A549 (cell line): ENCODE results near the gene ETS2. TPM values are rescaled to one million over a fixed set of nuclear protein-coding genes. Genes with fewer than 3 reads are reported as not detected.
A peak's percentile ranks its signal among the peaks of the same experiment; 100 is the strongest.

Experiments
- ATAC-seq, 2 experiments: fragments of 200-7000 bp in 1 of 2; fragments of >200 bp in 1 of 2; cut with Nextera tagmentation in 1 of 2; cut with Tn5 transposase in 1 of 2; 3 replicates each; pipeline versions ENCODE4 v1.8.0 to v1.9.1; 2018 to 2020; ENCODE audit warnings: mild to moderate bottlenecking in 1 of 2, moderate library complexity in 1 of 2
- CTCF ChIA-PET: fragments of 300-600 bp; sonication (Branson Sonifier 250); formaldehyde crosslinking; extraction: SDS; loops from one replicate; lab custom pipeline; 2021; ENCODE audit warnings: antibody characterized with exemption, inconsistent platforms; lab: Yijun Ruan, JAX
- POLR2A ChIA-PET: fragments of 350-600 bp; formaldehyde crosslinking; extraction: SDS; loops from one replicate; lab custom pipeline; 2021; ENCODE audit warnings: antibody characterized with exemption, inconsistent platforms; lab: Yijun Ruan, JAX
- DNase-seq, 2 experiments: peaks; one replicate each; pipeline versions ENCODE4 v3.0.0 to v3.0.0-alpha.2; 2011 to 2016; ENCODE audit warnings: low read depth in 1 of 2, low spot score in 1 of 2
- FAIRE-seq: peaks from 2 replicates; lab custom pipeline; 2011; peaks lifted over from hg19 to GRCh38; lab: Jason Lieb, UNC
- H3K27ac ChIP-seq, 2 experiments: fragments of >200 bp; sonication (Bioruptor Twin); formaldehyde crosslinking; 3 replicates each; pipeline ENCODE4 v1.5.1; 2016 to 2017
- H3K4me1 ChIP-seq: fragments of >200 bp; sonication (Bioruptor Twin); formaldehyde crosslinking; 3 replicates; pipeline ENCODE4 v1.6.1; 2016
- H3K4me2 ChIP-seq: fragments of >200 bp; sonication (Bioruptor Twin); formaldehyde crosslinking; 3 replicates; pipeline ENCODE4 v1.6.1; 2016
- H3K4me3 ChIP-seq: fragments of >200 bp; sonication (Bioruptor Twin); formaldehyde crosslinking; 3 replicates; pipeline ENCODE4 v1.5.1; 2016
- H3K9me3 ChIP-seq: fragments of >200 bp; sonication (Bioruptor Twin); formaldehyde crosslinking; 3 replicates; pipeline ENCODE4 v1.6.1; 2016
- ATOH8 ChIP-seq: fragments of 250-450 bp; sonication (Bioruptor Pico); IDR thresholded peaks from 2 replicates; pipeline ENCODE4 v1.5.0; 2020; ENCODE audit warnings: low read depth, mild to moderate bottlenecking, moderate library complexity
- CEBPB ChIP-seq, 2 experiments: fragments of >200 bp in 1 of 2; sonication (Bioruptor Twin) in 1 of 2; formaldehyde crosslinking in 1 of 2; IDR thresholded peaks; 2 replicates each; pipeline ENCODE4 v1.6.1; 2012 to 2016
- CHD2 ChIP-seq: fragments of 150-350 bp; IDR thresholded peaks from 2 replicates; pipeline ENCODE4 v1.6.1; 2014; ENCODE audit warnings: low read length; ENCODE audit not compliant: partially characterized antibody
- CHD4 ChIP-seq: fragments of 200-600 bp; sonication (generic); IDR thresholded peaks from 2 replicates; pipeline ENCODE4 v1.6.1; 2016; ENCODE audit warnings: antibody characterized with exemption, mild to moderate bottlenecking, borderline replicate concordance
- EHF ChIP-seq: fragments of 250-450 bp; sonication (Bioruptor Pico); IDR thresholded peaks from 2 replicates; pipeline ENCODE4 v1.5.0; 2020; ENCODE audit warnings: mild to moderate bottlenecking
- EHMT2 ChIP-seq: fragments of 200-600 bp; sonication (generic); IDR thresholded peaks from 2 replicates; pipeline ENCODE4 v1.6.1; 2016; ENCODE audit warnings: antibody characterized with exemption, low read depth, mild to moderate bottlenecking, moderate library complexity
- FOSL2 ChIP-seq, 2 experiments: fragments of 450-650 bp in 1 of 2; fragments of >200 bp in 1 of 2; sonication (Bioruptor Twin) in 1 of 2; formaldehyde crosslinking; IDR thresholded peaks; 2 replicates each; pipeline versions ENCODE4 v1.5.0 to v1.6.1; 2016 to 2020; ENCODE audit warnings: mild to moderate bottlenecking in 1 of 2, moderate library complexity in 1 of 2
- GATA3 ChIP-seq: IDR thresholded peaks from 2 replicates; pipeline ENCODE4 v1.6.1; 2012; ENCODE audit warnings: borderline replicate concordance
- HES2 ChIP-seq: fragments of >200 bp; sonication (Bioruptor Twin); formaldehyde crosslinking; IDR thresholded peaks from 2 replicates; pipeline ENCODE4 v1.6.1; 2016
- HEYL ChIP-seq: fragments of 250-450 bp; sonication (Bioruptor Pico); IDR thresholded peaks from 2 replicates; pipeline ENCODE4 v1.8.0; 2021; ENCODE audit warnings: mild to moderate bottlenecking, moderate library complexity
- JUNB ChIP-seq: fragments of >200 bp; sonication (Bioruptor Twin); formaldehyde crosslinking; IDR thresholded peaks from 2 replicates; pipeline ENCODE4 v1.6.1; 2016
- MAFK ChIP-seq: fragments of 450-650 bp; IDR thresholded peaks from 2 replicates; pipeline ENCODE4 v1.6.1; 2014; ENCODE audit not compliant: partially characterized antibody
- MAZ ChIP-seq: fragments of 150-350 bp; IDR thresholded peaks from 2 replicates; pipeline ENCODE4 v1.6.1; 2014; ENCODE audit warnings: antibody characterized with exemption, low read depth, low read length, borderline replicate concordance
- PHF8 ChIP-seq: fragments of 200-600 bp; sonication (generic); IDR thresholded peaks from 2 replicates; pipeline ENCODE4 v1.6.1; 2016; ENCODE audit warnings: low read depth, mild to moderate bottlenecking, antibody characterized with exemption, moderate library complexity, borderline replicate concordance
- POLR2AphosphoS2 ChIP-seq: conservative IDR thresholded peaks from 2 replicates; pipeline ENCODE4 v1.6.1; 2012; ENCODE audit warnings: low read length, improper control_type of control experiment, inconsistent platforms
- RAD21 ChIP-seq, 2 experiments: fragments of >200 bp in 1 of 2; sonication (Bioruptor Twin) in 1 of 2; formaldehyde crosslinking in 1 of 2; IDR thresholded peaks in 1 of 2; conservative IDR thresholded peaks in 1 of 2; 2 replicates in 1 of 2; 3 replicates in 1 of 2; pipeline ENCODE4 v1.6.1; 2012 to 2018; ENCODE audit warnings: inconsistent platforms in 1 of 2
- RARB ChIP-seq: fragments of 250-450 bp; sonication (Bioruptor Pico); IDR thresholded peaks from 2 replicates; pipeline ENCODE4 v1.8.0; 2021; ENCODE audit warnings: mild to moderate bottlenecking, moderate library complexity
- SREBF2 ChIP-seq: fragments of 450-650 bp; IDR thresholded peaks from 2 replicates; pipeline ENCODE4 v1.6.1; 2014; ENCODE audit warnings: mild to moderate bottlenecking, moderate library complexity
- TFCP2L1 ChIP-seq: fragments of 250-450 bp; sonication (Bioruptor Pico); IDR thresholded peaks from 2 replicates; pipeline ENCODE4 v1.5.0; 2021; ENCODE audit warnings: mild to moderate bottlenecking
- TP53 ChIP-seq: fragments of 250-450 bp; sonication (Bioruptor Pico); IDR thresholded peaks from 2 replicates; pipeline ENCODE4 v1.5.0; 2021; ENCODE audit warnings: mild to moderate bottlenecking, moderate library complexity
- whole genome bisulfite sequencing: methylation state at CpG from one replicate; pipeline ENCODE4 v1.1.6; 2017; ENCODE audit errors: missing lambda C conversion rate; 5-methylcytosine and 5-hydroxymethylcytosine counted together
- polyA plus RNA-seq, 4 experiments: library from polyadenylated mRNA; depleted of rRNA in 3 of 4; stranded (reverse); fragments of >200 nt; fragmentation: RNase III in 1 of 4; extraction: RNeasy Plus Mini Kit Qiagen cat#74134 plus additional on column Dnase treatment in 1 of 4; gene quantifications; 2 replicates in 3 of 4; 3 replicates in 1 of 4; pipeline ENCODE4 v1.2.3, GENCODE V29; 2011 to 2017
- TF ChIP-seq, protein P1 (sequence below): fragments of 250-450 bp; sonication (Bioruptor Pico); IDR thresholded peaks from 2 replicates; pipeline ENCODE4 v1.5.0; 2021; ENCODE audit warnings: mild to moderate bottlenecking, moderate library complexity, borderline replicate concordance

ETS2 gene
- polyA plus RNA-seq, 2 of the 4 experiments (the other 2 are of a cell fraction) = 41.6 to 45.5 TPM

DNA sequence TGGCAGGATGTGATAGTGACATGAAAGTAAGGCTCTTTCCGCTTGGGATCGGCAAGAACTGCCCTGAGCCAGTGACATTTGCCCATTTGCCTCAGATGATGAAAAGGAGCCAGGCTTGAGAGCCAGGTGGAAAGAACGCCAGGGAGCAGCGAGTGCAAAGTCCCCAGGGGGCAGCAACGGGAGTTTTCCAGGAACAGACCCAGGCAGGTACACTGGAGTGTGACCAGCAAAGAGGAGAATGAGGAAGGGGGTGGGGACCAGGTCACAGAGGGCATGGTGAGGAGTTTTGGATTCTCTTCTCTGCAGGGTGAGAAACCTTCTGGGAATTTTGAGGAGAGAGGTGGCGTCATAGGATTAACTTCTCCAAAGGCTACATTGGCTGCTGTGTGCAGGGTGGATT, 10.8 kb upstream of the ETS2 start:
- no peak for TF ChIP-seq HES2
- no peak for TF ChIP-seq HEYL (CRISPR knock-in tag)
- TF ChIP-seq MAZ = no peak
- no peak for ATAC-seq
- POLR2A ChIA-PET = no interaction called here
- no peak for DNase-seq
- peak overlapping the region; percentile 98 to 99 for H3K27ac ChIP-seq
- CTCF ChIA-PET = interaction anchor here (0.9 kb wide), 1 partner anchor 121 kb away, joined by 5 read pairs; no protein-coding TSS in a partner anchor
- H3K4me1 ChIP-seq = peaks cover 51% of the 10 kb centered on the region
- no peak overlapping the region for H3K4me3 ChIP-seq
- 67% methylated on average over 6 of the region's 6 CpGs for WGBS
- FAIRE-seq = no peak
- H3K9me3 ChIP-seq = 0 out of 3 replicates have a peak, but pooled peaks cover 14% of the 10 kb centered on the region
- no peak overlapping the region for H3K4me2 ChIP-seq

- Histone ChIP-seq H3K4me3 (no peak overlapping the region), H3K9me3 (0 out of 3 replicates have a peak, but pooled peaks cover 14% of the 10 kb centered on the region), H3K27ac (peak overlapping the region; percentile 98 to 99), H3K4me2 (no peak overlapping the region), H3K4me1 (peaks cover 55% of the 10 kb centered on the region)
- TF ChIP-seq HEYL (CRISPR knock-in tag) (no peak), MAFK (no peak), TP53 (no peak), TFCP2L1 (CRISPR knock-in tag) (no peak), CHD2 (no peak)
- DNase-seq (no peak), FAIRE-seq (no peak), ATAC-seq (no peak)
- CTCF ChIA-PET = interaction anchor here (0.9 kb wide), 2 partner anchors 121 to 307 kb away, joined by 3 to 5 read pairs; no protein-coding TSS in a partner anchor
- WGBS = 91% methylated on average over 7 of the region's 8 CpGs
- POLR2A ChIA-PET = no interaction called here
Measured at GRCh38 chr21:38795475-38795874, 10.3 kb upstream of the ETS2 start.

DNA sequence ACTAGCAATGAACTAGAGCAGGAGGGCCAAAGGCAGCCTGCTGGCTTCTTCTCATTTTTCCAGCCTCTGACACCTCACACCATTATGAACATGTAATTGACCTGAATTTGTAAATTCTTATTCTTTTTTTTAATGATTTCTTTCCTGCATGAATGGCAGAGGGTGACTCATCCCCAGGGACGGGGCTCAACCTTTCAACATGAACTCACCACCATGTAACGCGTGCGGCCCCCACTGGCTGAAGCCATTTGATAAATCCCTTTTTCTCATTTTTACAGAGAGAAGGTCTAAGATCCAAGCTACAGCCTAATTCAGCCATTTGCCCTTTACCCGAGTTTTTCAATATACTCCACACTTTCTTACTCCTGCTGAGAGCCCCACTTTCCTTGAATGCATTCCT, 9.3 kb upstream of the ETS2 start:
- no peak for FAIRE-seq
- no peak for DNase-seq
- ATAC-seq = no peak
- Histone ChIP-seq H3K27ac (peak overlapping the region; percentile 98 to 99), H3K9me3 (0 out of 3 replicates have a peak, but pooled peaks cover 14% of the 10 kb centered on the region), H3K4me2 (no peak overlapping the region; the same call in 2 of the 3 replicates), H3K4me3 (no peak overlapping the region), H3K4me1 (peaks cover 65% of the 10 kb centered on the region)
- POLR2A ChIA-PET = no interaction called here
- 68% methylated on average over 5 of the region's 5 CpGs for WGBS
- no peak for TF ChIP-seq PHF8
- no peak for TF ChIP-seq FOSL2 (IDR thresholded peaks at IDR 0.05)
- TF ChIP-seq FOSL2 (CRISPR knock-in tag; IDR thresholded peaks at IDR 0.05) = peak; percentile 62
- TF ChIP-seq TP53 = no peak
- TF ChIP-seq HEYL (CRISPR knock-in tag) = no peak
- peak; percentile 20 to 29; a peak in 3 of 5 replicates for TF ChIP-seq RAD21 (conservative IDR thresholded peaks at IDR 0.05 in 1 of 2, IDR thresholded peaks at IDR 0.05 in 1 of 2)
- CTCF ChIA-PET = interaction anchor here (0.9 to 1.2 kb wide), 3 partner anchors 39 to 342 kb away, joined by 3 to 4 read pairs (median 3); no protein-coding TSS in a partner anchor

DNA sequence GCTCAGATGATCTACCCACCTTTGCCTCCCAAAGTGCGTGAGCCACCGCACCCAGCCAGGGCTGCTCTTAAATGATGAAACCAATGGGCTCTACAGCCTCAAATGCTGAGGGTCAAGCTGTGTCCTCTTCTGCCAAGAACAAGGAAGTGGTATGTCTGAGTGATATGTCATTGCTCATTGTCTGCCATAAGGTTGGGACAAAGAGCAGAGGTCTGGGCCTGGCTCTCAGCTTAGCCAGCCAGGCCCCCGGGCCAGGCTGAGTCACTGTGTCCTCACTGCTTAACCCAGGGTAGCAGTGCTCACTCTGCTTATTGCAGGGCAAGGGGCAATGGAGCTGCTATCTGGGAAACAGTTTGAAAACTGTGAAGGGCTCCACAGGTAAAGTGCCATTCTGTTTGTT, 8.3 kb upstream of the ETS2 start:
- no peak overlapping the region for H3K4me3 ChIP-seq
- FAIRE-seq (no peak), ATAC-seq (peak; percentile 67 to 80), DNase-seq (peak; percentile 72 to 83)
- 0 out of 3 replicates have a peak, but pooled peaks cover 8% of the 10 kb centered on the region for H3K9me3 ChIP-seq
- WGBS = 30% methylated on average over 2 of the region's 3 CpGs
- peaks cover 75% of the 10 kb centered on the region for H3K4me1 ChIP-seq
- POLR2A ChIA-PET = interaction anchor here (1.7 to 2.1 kb wide), 2 partner anchors 10 kb away, joined by 3 to 10 read pairs; no protein-coding TSS in a partner anchor
- CTCF ChIA-PET = interaction anchor here (0.9 to 1.2 kb wide), 4 partner anchors 10 to 341 kb away, joined by 3 to 4 read pairs (median 3); no protein-coding TSS in a partner anchor
- H3K4me2 ChIP-seq = peak overlapping the region; percentile 42
- peak overlapping the region; percentile 98 to 99 for H3K27ac ChIP-seq
- TF ChIP-seq GATA3 = peak; percentile 22; the same call in 1 of the 2 replicates
- 0 out of 2 replicates have a peak, but pooled peaks have one; percentile 5 for TF ChIP-seq ATOH8
- TF ChIP-seq JUNB = peak; percentile 25; the same call in 1 of the 2 replicates
- no peak for TF ChIP-seq RAD21 (conservative IDR thresholded peaks at IDR 0.05 in 1 of 2, IDR thresholded peaks at IDR 0.05 in 1 of 2)
- TF ChIP-seq, protein P1, sequence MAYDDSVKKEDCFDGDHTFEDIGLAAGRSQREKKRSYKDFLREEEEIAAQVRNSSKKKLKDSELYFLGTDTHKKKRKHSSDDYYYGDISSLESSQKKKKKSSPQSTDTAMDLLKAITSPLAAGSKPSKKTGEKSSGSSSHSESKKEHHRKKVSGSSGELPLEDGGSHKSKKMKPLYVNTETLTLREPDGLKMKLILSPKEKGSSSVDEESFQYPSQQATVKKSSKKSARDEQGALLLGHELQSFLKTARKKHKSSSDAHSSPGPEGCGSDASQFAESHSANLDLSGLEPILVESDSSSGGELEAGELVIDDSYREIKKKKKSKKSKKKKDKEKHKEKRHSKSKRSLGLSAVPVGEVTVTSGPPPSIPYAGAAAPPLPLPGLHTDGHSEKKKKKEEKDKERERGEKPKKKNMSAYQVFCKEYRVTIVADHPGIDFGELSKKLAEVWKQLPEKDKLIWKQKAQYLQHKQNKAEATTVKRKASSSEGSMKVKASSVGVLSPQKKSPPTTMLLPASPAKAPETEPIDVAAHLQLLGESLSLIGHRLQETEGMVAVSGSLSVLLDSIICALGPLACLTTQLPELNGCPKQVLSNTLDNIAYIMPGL (CRISPR knock-in tag) = no peak
- no peak for TF ChIP-seq TFCP2L1 (CRISPR knock-in tag)
- TF ChIP-seq CHD2 = no peak
- TF ChIP-seq FOSL2 (IDR thresholded peaks at IDR 0.05) = no peak
- peak; percentile 80 for TF ChIP-seq FOSL2 (CRISPR knock-in tag; IDR thresholded peaks at IDR 0.05)
- no peak for TF ChIP-seq POLR2AphosphoS2
- peak; percentile 72; the same call in 1 of the 2 replicates for TF ChIP-seq EHF (CRISPR knock-in tag)
- TF ChIP-seq CEBPB (IDR thresholded peaks at IDR 0.05) = no peak
- no peak for TF ChIP-seq RARB
- TF ChIP-seq EHMT2 = no peak
- TF ChIP-seq CHD4 = no peak
- TF ChIP-seq SREBF2 = no peak
- no peak for TF ChIP-seq MAZ
- peak; percentile 22 for TF ChIP-seq MAFK
